Memory B cell (primary cell): ENCODE data around the gene CLEC16A.

Source experiments
- ATAC-seq: fragments of 150-1000 bp; cut with Tn5 transposase; 2 replicates; pipeline ENCODE4 v1.10.0; 2021; ENCODE audit warnings: low read depth, mild to moderate bottlenecking, moderate library complexity
- DNase-seq, 2 donors: peaks; one replicate each; pipeline ENCODE4 v3.0.0; 2022; ENCODE audit warnings: low spot score in 2 of 2
- H3K27ac Mint-ChIP-seq: one replicate; pipeline ENCODE4 v1.8.0; 2022; ENCODE audit warnings: mild to moderate bottlenecking, moderate library complexity, mixed read lengths
- H3K27me3 Mint-ChIP-seq: one replicate; pipeline ENCODE4 v1.8.0; 2022; ENCODE audit warnings: mixed read lengths
- H3K36me3 Mint-ChIP-seq: one replicate; pipeline ENCODE4 v1.8.0; 2022; ENCODE audit warnings: mild to moderate bottlenecking, mixed read lengths
- H3K4me1 Mint-ChIP-seq: one replicate; pipeline ENCODE4 v1.8.0; 2022; ENCODE audit warnings: mixed read lengths
- H3K4me3 Mint-ChIP-seq: one replicate; pipeline ENCODE4 v1.8.0; 2022; ENCODE audit warnings: mild to moderate bottlenecking, moderate library complexity, mixed read lengths
- H3K9me3 Mint-ChIP-seq: one replicate; pipeline ENCODE4 v1.8.0; 2022; ENCODE audit warnings: mixed read lengths

Gene CLEC16A

GRCh38 chr16:10931134-10931533 lies 13.2 kb upstream of the CLEC16A start:
- ATAC-seq: peak; percentile 2
- peaks cover 14% of the 10 kb centered on the region for H3K36me3 Mint-ChIP-seq

GRCh38 chr16:10931977-10932632 lies 12.3 kb upstream of the CLEC16A start:
- ATAC-seq (no peak), DNase-seq (no peak)
- Mint-ChIP-seq H3K4me3 (no peak overlapping the region), H3K27ac (no peak overlapping the region), H3K27me3 (no peaks in the 10 kb centered on the region), H3K4me1 (peaks cover 43% of the 10 kb centered on the region), H3K36me3 (peaks cover 14% of the 10 kb centered on the region), H3K9me3 (no peaks in the 10 kb centered on the region)

More at GRCh38 chr16:10931134-10931533, 13.2 kb upstream of the CLEC16A start:
- H3K27ac Mint-ChIP-seq: peak overlapping the region; percentile 62
- H3K4me1 Mint-ChIP-seq: peaks cover 37% of the 10 kb centered on the region
- no peaks in the 10 kb centered on the region for H3K9me3 Mint-ChIP-seq
- no peak overlapping the region for H3K4me3 Mint-ChIP-seq
- no peak for DNase-seq
- no peaks in the 10 kb centered on the region for H3K27me3 Mint-ChIP-seq

GRCh38 chr16:10932959-10933710 lies 11.2 kb upstream of the CLEC16A start:
- peak overlapping the region; percentile 58 for H3K27ac Mint-ChIP-seq
- peaks cover 46% of the 10 kb centered on the region for H3K4me1 Mint-ChIP-seq
- no peaks in the 10 kb centered on the region for H3K27me3 Mint-ChIP-seq
- DNase-seq: no peak
- H3K36me3 Mint-ChIP-seq: peaks cover 9% of the 10 kb centered on the region
- H3K9me3 Mint-ChIP-seq: no peaks in the 10 kb centered on the region
- no peak overlapping the region for H3K4me3 Mint-ChIP-seq
- ATAC-seq: no peak

GRCh38 chr16:10933865-10934264 lies 10.5 kb upstream of the CLEC16A start:
- H3K4me1 Mint-ChIP-seq: peaks cover 51% of the 10 kb centered on the region
- H3K27ac Mint-ChIP-seq: peak overlapping the region; percentile 58
- ATAC-seq: no peak
- no peak for DNase-seq
- H3K4me3 Mint-ChIP-seq: no peak overlapping the region
- no peaks in the 10 kb centered on the region for H3K27me3 Mint-ChIP-seq
- H3K36me3 Mint-ChIP-seq: peaks cover 9% of the 10 kb centered on the region
- H3K9me3 Mint-ChIP-seq: no peaks in the 10 kb centered on the region

GRCh38 chr16:10934325-10935107 lies 9.8 kb upstream of the CLEC16A start:
- no peak overlapping the region for H3K4me3 Mint-ChIP-seq
- no peak overlapping the region for H3K27ac Mint-ChIP-seq
- peaks cover 53% of the 10 kb centered on the region for H3K4me1 Mint-ChIP-seq
- no peaks in the 10 kb centered on the region for H3K27me3 Mint-ChIP-seq
- DNase-seq: no peak
- H3K36me3 Mint-ChIP-seq: peaks cover 9% of the 10 kb centered on the region
- no peak for ATAC-seq
- H3K9me3 Mint-ChIP-seq: no peaks in the 10 kb centered on the region

- DNase-seq: no peak
- Mint-ChIP-seq H3K4me3 (no peak overlapping the region), H3K4me1 (peaks cover 56% of the 10 kb centered on the region), H3K9me3 (no peaks in the 10 kb centered on the region), H3K27me3 (no peaks in the 10 kb centered on the region), H3K27ac (peak overlapping the region; percentile 91), H3K36me3 (peaks cover 9% of the 10 kb centered on the region)
- ATAC-seq: no peak
Measured at GRCh38 chr16:10935226-10935915, 9.0 kb upstream of the CLEC16A start.

GRCh38 chr16:10936272-10936984 lies 7.9 kb upstream of the CLEC16A start:
- peaks cover 9% of the 10 kb centered on the region for H3K36me3 Mint-ChIP-seq
- ATAC-seq (no peak), DNase-seq (no peak)
- no peaks in the 10 kb centered on the region for H3K9me3 Mint-ChIP-seq
- peak overlapping the region; percentile 91 for H3K27ac Mint-ChIP-seq
- H3K4me3 Mint-ChIP-seq: no peak overlapping the region
- H3K4me1 Mint-ChIP-seq: peaks cover 54% of the 10 kb centered on the region
- no peaks in the 10 kb centered on the region for H3K27me3 Mint-ChIP-seq

- ATAC-seq: no peak
- Mint-ChIP-seq H3K9me3 (no peaks in the 10 kb centered on the region), H3K4me3 (no peak overlapping the region), H3K4me1 (peaks cover 55% of the 10 kb centered on the region), H3K36me3 (peaks cover 9% of the 10 kb centered on the region), H3K27ac (peak overlapping the region; percentile 91), H3K27me3 (no peaks in the 10 kb centered on the region)
- DNase-seq: no peak
Measured at GRCh38 chr16:10937068-10937859, 7.1 kb upstream of the CLEC16A start.

GRCh38 chr16:10938321-10938720 lies 6.0 kb upstream of the CLEC16A start:
- Mint-ChIP-seq H3K27ac (peak overlapping the region; percentile 91), H3K4me3 (peak overlapping the region; percentile 55), H3K4me1 (peaks cover 54% of the 10 kb centered on the region), H3K9me3 (no peaks in the 10 kb centered on the region), H3K36me3 (peaks cover 9% of the 10 kb centered on the region), H3K27me3 (no peaks in the 10 kb centered on the region)
- DNase-seq: no peak
- no peak for ATAC-seq

- no peaks in the 10 kb centered on the region for H3K9me3 Mint-ChIP-seq
- peak overlapping the region; percentile 92 for H3K4me3 Mint-ChIP-seq
- DNase-seq (no peak), ATAC-seq (no peak)
- peak overlapping the region; percentile 91 for H3K27ac Mint-ChIP-seq
- H3K4me1 Mint-ChIP-seq: peaks cover 54% of the 10 kb centered on the region
- H3K27me3 Mint-ChIP-seq: no peaks in the 10 kb centered on the region
- H3K36me3 Mint-ChIP-seq: peaks cover 7% of the 10 kb centered on the region
Measured at GRCh38 chr16:10938796-10939648, 5.3 kb upstream of the CLEC16A start.

GRCh38 chr16:10939649-10940234 lies 4.6 kb upstream of the CLEC16A start:
- no peaks in the 10 kb centered on the region for H3K9me3 Mint-ChIP-seq
- peak overlapping the region; percentile 92 for H3K4me3 Mint-ChIP-seq

More at GRCh38 chr16:10939649-10940234, 4.6 kb upstream of the CLEC16A start:
- H3K27me3 Mint-ChIP-seq: no peaks in the 10 kb centered on the region
- H3K27ac Mint-ChIP-seq: peak overlapping the region; percentile 91
- ATAC-seq: no peak
- peaks cover 56% of the 10 kb centered on the region for H3K4me1 Mint-ChIP-seq
- peaks cover 7% of the 10 kb centered on the region for H3K36me3 Mint-ChIP-seq
- DNase-seq: no peak
